Measurements from ENCODE around the gene ETV6.

GRCh38 chr12:11855983-11856374 is 206.5 kb downstream of the ETV6 start:
- no peak for TF ChIP-seq CTCF (IDR thresholded peaks at IDR 0.05; ENCODE audit: borderline replicate concordance, extremely low read depth, low read length, poor library complexity, severe bottlenecking)
- TF ChIP-seq EZH2 (IDR thresholded peaks at IDR 0.05; ENCODE audit: borderline replicate concordance, low read depth, low read length, severe bottlenecking) = no peak
